Endodermal cell (in vitro differentiated cells): ENCODE measurements around the gene HOXC6. TPM values are rescaled to one million over a fixed set of nuclear protein-coding genes. Genes with fewer than 3 reads are reported as not detected.

Source experiments
- DNase-seq: peaks from one replicate; pipeline ENCODE4 v3.0.0-alpha.2; 2017
- H3K27ac ChIP-seq: 2 replicates; pipeline ENCODE4 v1.5.1; 2013; ENCODE audit warnings: mild to moderate bottlenecking, low read depth, low read length, moderate library complexity
- H3K27me3 ChIP-seq: 2 replicates; pipeline ENCODE4 v1.6.1; 2013; ENCODE audit warnings: mild to moderate bottlenecking, low read length, moderate library complexity; ENCODE audit not compliant: insufficient read depth, control insufficient read depth, poor library complexity, severe bottlenecking
- H3K36me3 ChIP-seq: 2 replicates; pipeline ENCODE4 v1.7.0; 2013; ENCODE audit warnings: mild to moderate bottlenecking, low read length, moderate library complexity; ENCODE audit not compliant: control insufficient read depth, insufficient read depth
- H3K4me1 ChIP-seq: one replicate; pipeline ENCODE4 v1.7.0; 2013; ENCODE audit warnings: low read length; ENCODE audit not compliant: control insufficient read depth, insufficient read depth
- H3K4me3 ChIP-seq: 2 replicates; pipeline ENCODE4 v1.5.1; 2013; ENCODE audit warnings: mild to moderate bottlenecking, low read length, moderate library complexity
- H3K9ac ChIP-seq: 2 replicates; pipeline ENCODE4 v1.6.1; 2013; ENCODE audit warnings: mild to moderate bottlenecking, low read length, moderate library complexity; ENCODE audit not compliant: poor library complexity, severe bottlenecking; ENCODE audit errors: extremely low read depth
- H3K9me3 ChIP-seq: 2 replicates; pipeline ENCODE4 v1.6.1; 2013; ENCODE audit warnings: mild to moderate bottlenecking, low read length, moderate library complexity; ENCODE audit not compliant: control insufficient read depth
- H3K27ac Mint-ChIP-seq: 2 replicates; pipeline ENCODE4 v1.8.0; 2020; ENCODE audit warnings: mixed read lengths
- H3K27me3 Mint-ChIP-seq: 2 replicates; pipeline ENCODE4 v1.8.0; 2021; ENCODE audit warnings: mild to moderate bottlenecking, mixed read lengths; ENCODE audit not compliant: insufficient read depth
- H3K36me3 Mint-ChIP-seq: 2 replicates; pipeline ENCODE4 v1.8.0; 2020; ENCODE audit warnings: low read depth, mixed read lengths
- H3K4me1 Mint-ChIP-seq: 2 replicates; pipeline ENCODE4 v1.8.0; 2020; ENCODE audit warnings: mixed read lengths
- H3K4me3 Mint-ChIP-seq: 2 replicates; pipeline ENCODE4 v1.8.0; 2020; ENCODE audit warnings: mild to moderate bottlenecking, moderate library complexity, mixed read lengths
- H3K9me3 Mint-ChIP-seq: 2 replicates; pipeline ENCODE4 v1.8.0; 2020; ENCODE audit warnings: mild to moderate bottlenecking, mixed read lengths
- CTCF ChIP-seq: fragments of 200-600 bp; sonication (generic); conservative IDR thresholded peaks from 2 replicates; pipeline ENCODE4 v1.5.0; 2021; ENCODE audit warnings: antibody characterized with exemption, mild to moderate bottlenecking
- WGBS, 2 experiments: methylation state at CpG; one replicate each; pipeline versions ENCODE4 v1.1.5 to v1.1.7; 2013; ENCODE audit warnings: missing lambda C conversion rate in 2 of 2, mixed read lengths in 1 of 2; ENCODE audit not compliant: insufficient coverage in 1 of 2, insufficient read length in 1 of 2; 5-methylcytosine and 5-hydroxymethylcytosine counted together
- total RNA-seq, 2 donors: library from RNA; stranded (reverse); fragmentation: NEBNext Ultra II Directional in 1 of 2; extraction: Animal tissue kit (Norgen Biotek cat#: 25700) in 1 of 2; gene quantifications; 2 replicates in 1 of 2; 3 replicates in 1 of 2; pipeline ENCODE4 v1.2.1, GENCODE V29; 2021

Gene HOXC6
- total RNA-seq, 2 donors from 2014 or later, result not detected

- H3K4me1 ChIP-seq, result no peaks in the 10 kb centered on the region
- H3K9me3 ChIP-seq, result no peaks in the 10 kb centered on the region
- Mint-ChIP-seq H3K9me3 (no peaks in the 10 kb centered on the region), H3K4me3 (no peak overlapping the region), H3K27ac (no peak overlapping the region), H3K27me3 (peaks cover 99% of the 10 kb centered on the region), H3K36me3 (no peaks in the 10 kb centered on the region), H3K4me1 (peaks cover 3% of the 10 kb centered on the region)
- H3K9ac ChIP-seq, result no peak overlapping the region
- no peak for DNase-seq
- no peak overlapping the region for H3K27ac ChIP-seq
- H3K4me3 ChIP-seq, result no peak overlapping the region
- TF ChIP-seq CTCF, result no peak
- peaks cover 99% of the 10 kb centered on the region for H3K27me3 ChIP-seq
- no peaks in the 10 kb centered on the region for H3K36me3 ChIP-seq
- 8 to 13% methylated on average over 2 of the region's 2 CpGs for WGBS, 2 experiments
These were observed 20.0 kb upstream of the HOXC6 start for GRCh38 chr12:54008260-54008552.

- H3K27ac ChIP-seq, result peak overlapping the region; percentile 49
- 3 to 6% methylated on average over 25 to 44 of the region's 51 CpGs for WGBS, 2 experiments
- no peak overlapping the region for H3K9ac ChIP-seq
- TF ChIP-seq CTCF, result no peak
- Mint-ChIP-seq H3K4me3 (no peak overlapping the region), H3K4me1 (peaks cover 3% of the 10 kb centered on the region), H3K27me3 (peaks cover 99% of the 10 kb centered on the region), H3K27ac (no peak overlapping the region), H3K9me3 (peaks cover 3% of the 10 kb centered on the region), H3K36me3 (no peaks in the 10 kb centered on the region)
- no peak overlapping the region for H3K4me3 ChIP-seq
- H3K36me3 ChIP-seq, result no peaks in the 10 kb centered on the region
- H3K27me3 ChIP-seq, result peaks cover 99% of the 10 kb centered on the region
- H3K9me3 ChIP-seq, result no peaks in the 10 kb centered on the region
- DNase-seq, result peak; percentile 77
- no peaks in the 10 kb centered on the region for H3K4me1 ChIP-seq
These were observed 18.8 kb upstream of the HOXC6 start for GRCh38 chr12:54009171-54010052.

- Histone ChIP-seq H3K9ac (no peak overlapping the region), H3K27me3 (peaks cover 99% of the 10 kb centered on the region), H3K36me3 (no peaks in the 10 kb centered on the region), H3K4me1 (no peaks in the 10 kb centered on the region), H3K27ac (peak overlapping the region; percentile 49), H3K9me3 (no peaks in the 10 kb centered on the region), H3K4me3 (no peak overlapping the region)
- Mint-ChIP-seq H3K9me3 (peaks cover 3% of the 10 kb centered on the region), H3K27me3 (peaks cover 99% of the 10 kb centered on the region), H3K4me3 (no peak overlapping the region), H3K36me3 (no peaks in the 10 kb centered on the region), H3K4me1 (peaks cover 3% of the 10 kb centered on the region), H3K27ac (no peak overlapping the region)
- DNase-seq, result no peak
- 4 to 17% methylated on average over 7 to 10 of the region's 10 CpGs for WGBS, 2 experiments
- TF ChIP-seq CTCF, result no peak
These were observed 17.9 kb upstream of the HOXC6 start for GRCh38 chr12:54010053-54010971.
